ENCODE measurements around the gene CD300H.

Gene CD300H

GRCh38 chr17:74549343-74549742 is 18.0 kb downstream of the CD300H start:
- DNase-seq (ENCODE audit: low read depth in 2 of 2), result no peak

- no peak for DNase-seq (ENCODE audit: low read depth in 2 of 2)
Observed at GRCh38 chr17:74547736-74548135, 19.6 kb downstream of the CD300H start.

DNA sequence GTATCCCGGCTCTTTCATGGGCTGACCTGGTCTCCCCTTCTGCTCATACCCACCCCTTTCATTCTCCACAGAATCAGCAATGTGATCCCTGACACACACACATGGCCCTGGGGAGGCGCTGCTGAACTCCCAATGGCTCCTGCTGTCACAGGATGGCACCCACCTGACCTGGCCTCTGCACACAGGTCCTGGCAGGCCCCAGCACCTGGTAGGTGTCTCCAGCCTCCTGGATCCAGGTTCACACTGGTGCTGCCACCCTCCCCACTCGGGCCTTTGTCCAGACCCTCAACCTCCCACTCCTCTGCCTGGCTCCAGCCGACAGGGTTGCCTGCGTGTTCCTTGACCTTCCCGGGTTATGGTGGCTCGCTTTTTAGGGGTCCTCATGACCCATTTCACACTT is 20.0 kb downstream of the CD300H start:
- no peak for DNase-seq (ENCODE audit: low read depth in 2 of 2)

- no peak for DNase-seq (ENCODE audit: low read depth in 2 of 2)
Observed at GRCh38 chr17:74546586-74546985, 20.7 kb downstream of the CD300H start.

- DNase-seq (ENCODE audit: low read depth in 2 of 2), result no peak
Observed at GRCh38 chr17:74545843-74546230, 21.5 kb downstream of the CD300H start, which contains the start of gene CD300C. Gene CD300C (minus strand): TSS chr17:74546115. CDS start chr17:74545782, 333 bp downstream.

- DNase-seq (ENCODE audit: low read depth in 2 of 2), result no peak
Observed at GRCh38 chr17:74544991-74545842, 22.1 kb downstream of the CD300H start.

DNA sequence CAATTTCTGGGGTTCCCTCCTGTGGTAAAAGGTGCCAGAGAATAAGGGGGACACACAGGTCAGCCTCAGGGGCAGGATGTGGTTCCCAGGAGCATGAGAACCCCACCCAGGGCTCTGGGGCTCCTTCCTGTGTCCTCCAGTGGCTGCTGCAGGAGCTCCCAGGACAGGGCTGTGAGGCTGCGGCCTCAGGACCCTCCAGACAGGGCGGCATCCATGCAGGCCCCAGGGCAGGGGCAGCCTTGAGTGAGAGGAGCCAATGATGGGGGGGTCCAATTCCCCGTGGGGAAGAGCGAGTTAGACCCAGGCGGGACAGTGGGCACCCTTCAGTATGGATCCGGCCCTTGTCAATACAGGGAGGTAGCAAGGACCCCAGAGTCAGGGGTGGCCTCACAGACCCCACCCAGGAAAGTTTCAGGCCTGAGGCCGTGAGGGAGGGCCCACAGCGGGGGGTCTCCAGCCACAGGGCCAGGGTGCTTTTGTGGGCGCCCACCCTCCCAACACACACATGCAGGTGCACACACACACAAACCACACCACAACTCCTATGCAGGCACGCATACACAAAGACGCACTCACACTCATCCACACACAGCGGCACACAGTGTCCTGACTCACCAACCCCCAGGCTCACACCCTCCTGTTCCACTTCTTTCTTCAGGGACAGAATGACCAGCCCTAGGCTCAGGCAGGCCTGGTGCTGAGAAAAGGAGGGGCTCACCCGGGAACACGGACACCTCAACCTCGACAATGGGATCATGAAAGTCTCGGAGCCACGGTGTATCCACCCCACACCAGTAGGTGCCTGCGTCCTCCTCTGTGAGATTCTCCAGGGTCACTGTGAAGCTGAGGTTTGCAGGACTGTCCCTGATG is 23.2 kb downstream of the CD300H start:
- DNase-seq (ENCODE audit: low read depth in 2 of 2), result no peak

- DNase-seq (ENCODE audit: low read depth in 2 of 2), result no peak
Observed at GRCh38 chr17:74543406-74543805, 23.9 kb downstream of the CD300H start.

DNA sequence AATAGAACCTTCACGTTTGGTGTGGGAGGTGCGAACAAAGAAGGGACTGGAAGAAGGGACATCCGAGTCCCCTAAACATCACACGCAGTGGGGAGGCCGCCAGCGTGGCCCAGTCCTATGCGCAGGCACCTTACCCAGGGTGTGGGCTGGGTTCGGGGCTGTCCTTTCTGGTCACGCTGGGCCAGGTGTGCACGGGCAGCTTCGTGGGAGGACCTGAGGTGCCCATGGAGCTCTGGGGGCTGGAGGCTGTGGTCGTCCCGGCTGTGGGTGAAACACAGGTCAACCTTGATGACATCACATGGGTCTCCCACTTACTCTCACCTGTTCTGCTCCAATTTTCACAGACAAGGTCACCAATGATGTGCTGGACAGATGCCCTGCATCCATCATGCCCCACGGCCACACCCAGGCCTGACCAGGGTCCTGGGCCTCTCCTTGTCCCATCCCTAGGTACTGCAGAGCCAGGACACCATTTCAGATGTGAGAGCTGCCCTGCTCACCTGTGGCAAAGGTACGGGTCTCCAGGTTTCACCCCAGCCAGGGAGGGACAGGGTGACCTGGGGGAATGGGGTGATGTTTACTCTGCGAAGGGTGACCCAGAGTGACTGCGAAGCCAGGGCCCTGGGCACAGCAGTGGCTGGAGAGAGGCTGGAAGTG is 24.5 kb downstream of the CD300H start:
- no peak for DNase-seq (ENCODE audit: low read depth in 2 of 2)

DNA sequence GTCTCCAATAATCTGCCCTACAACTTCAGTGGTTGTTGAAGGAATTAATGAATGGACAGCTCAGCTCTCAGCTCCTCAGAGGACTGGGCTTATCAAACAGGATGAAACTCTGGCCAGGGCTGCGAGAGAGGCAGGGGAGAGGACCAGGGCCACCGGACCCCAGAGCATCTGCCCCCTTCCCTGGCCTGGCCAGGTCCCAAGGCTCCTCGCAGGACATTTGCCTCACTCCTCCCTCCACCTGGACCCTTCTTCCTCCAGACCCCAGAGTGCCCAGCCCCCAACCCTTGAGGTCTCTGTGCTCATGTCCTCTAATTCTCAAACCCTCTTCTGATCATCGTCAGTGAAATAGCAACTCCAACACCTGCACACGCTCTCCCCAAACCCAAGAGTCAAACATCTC is 25.1 kb downstream of the CD300H start:
- DNase-seq (ENCODE audit: low read depth in 2 of 2), result no peak

- DNase-seq (ENCODE audit: low read depth in 2 of 2), result no peak
Observed at GRCh38 chr17:74541176-74542111, 25.9 kb downstream of the CD300H start.

- DNase-seq (ENCODE audit: low read depth in 2 of 2), result no peak
Observed at GRCh38 chr17:74539281-74539820, 28.0 kb downstream of the CD300H start.

- DNase-seq (ENCODE audit: low read depth in 2 of 2), result no peak
Observed at GRCh38 chr17:74536890-74537289, 30.4 kb downstream of the CD300H start.

DNA sequence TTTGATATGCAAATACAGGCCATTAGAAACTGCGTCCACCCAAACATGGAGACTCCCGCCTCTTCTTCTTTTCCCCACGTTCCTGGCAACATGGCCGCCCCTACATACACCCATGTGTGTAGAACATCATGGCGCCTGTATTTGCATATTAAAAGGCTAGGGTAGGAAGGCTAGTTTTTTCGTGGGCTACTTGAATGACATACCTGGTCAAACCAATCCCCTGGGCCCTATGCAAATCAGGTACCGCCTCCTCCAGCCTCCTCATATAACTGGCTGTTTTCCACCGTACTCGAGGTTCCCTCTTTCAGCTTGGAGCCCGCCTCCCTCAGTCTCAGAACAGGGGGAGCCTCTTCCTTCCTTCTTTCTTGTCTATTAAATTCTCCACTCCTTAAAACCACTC is 35.2 kb downstream of the CD300H start:
- DNase-seq (ENCODE audit: low read depth in 2 of 2), result no peak

- no peak for DNase-seq (ENCODE audit: low read depth in 2 of 2)
Observed at GRCh38 chr17:74531231-74531761, 36.0 kb downstream of the CD300H start, which contains the start of gene CD300LB. Gene CD300LB (minus strand): TSS chr17:74531475. CDS start chr17:74531350, 125 bp downstream.

DNA sequence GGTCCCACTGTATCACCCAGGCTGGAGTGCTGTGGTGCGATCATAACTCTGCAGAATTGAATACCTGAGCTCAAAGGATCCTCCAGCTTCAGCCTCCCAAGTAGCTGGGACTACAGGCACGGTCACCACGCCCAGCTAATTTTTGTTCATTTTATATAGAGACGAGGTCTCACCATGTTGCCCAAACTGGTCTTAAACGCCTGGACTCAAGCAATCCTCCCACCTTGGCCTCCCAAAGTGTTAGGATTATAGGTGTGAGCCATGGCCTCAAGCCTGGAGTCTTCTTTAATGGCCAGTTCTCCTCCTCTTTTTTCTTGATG is 36.5 kb downstream of the CD300H start:
- DNase-seq (ENCODE audit: low read depth in 2 of 2), result no peak

DNA sequence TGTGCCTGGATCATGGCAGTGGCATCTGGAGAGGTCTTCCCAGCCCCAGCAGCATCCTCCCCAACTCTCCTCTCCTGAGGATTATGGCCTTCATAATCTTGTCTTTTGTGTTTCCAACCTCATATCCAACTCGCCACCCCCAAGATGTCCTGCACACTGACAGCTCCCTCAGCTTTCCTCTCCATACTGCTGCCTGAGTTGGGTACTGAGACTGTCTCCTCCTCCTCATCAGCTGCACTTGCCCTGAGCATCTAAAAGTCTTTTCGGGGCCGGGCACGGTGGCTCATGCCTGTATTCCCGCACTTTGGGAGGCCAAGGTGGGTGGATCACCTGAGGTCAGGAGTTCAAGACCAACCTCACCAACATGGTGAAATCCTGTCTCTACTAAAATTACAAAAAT is 38.1 kb downstream of the CD300H start:
- no peak for DNase-seq (ENCODE audit: low read depth in 2 of 2)

- DNase-seq (ENCODE audit: low read depth in 2 of 2), result no peak
Observed at GRCh38 chr17:74528491-74529199, 38.7 kb downstream of the CD300H start.

DNA sequence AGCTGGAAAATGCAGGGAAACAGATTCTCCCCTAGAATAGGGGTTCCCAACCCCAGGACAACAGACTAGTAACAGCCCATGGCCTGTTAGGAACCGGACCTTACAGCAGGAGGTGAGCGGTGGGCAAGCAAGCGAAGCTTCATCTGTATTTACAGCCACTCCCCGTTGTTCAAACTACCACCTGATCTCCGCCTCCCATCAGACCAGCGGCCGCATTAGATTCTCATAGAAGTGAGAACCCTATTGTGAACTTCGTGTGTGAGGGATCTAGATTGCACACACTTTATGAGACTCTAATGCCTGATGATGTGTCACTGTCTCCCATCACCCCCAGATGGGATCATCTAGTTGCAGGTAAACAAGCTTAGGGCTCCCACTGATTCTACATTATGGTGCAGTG is 39.6 kb downstream of the CD300H start:
- no peak for DNase-seq (ENCODE audit: low read depth in 2 of 2)

- no peak for DNase-seq (ENCODE audit: low read depth in 2 of 2)
Observed at GRCh38 chr17:74527081-74527480, 40.2 kb downstream of the CD300H start.
